KMS-11 (cell line): Measurements from ENCODE around the gene NSG2.

ENCODE experiments used
- H2AFZ ChIP-seq: fragments of 200-600 bp; sonication (generic); 2 replicates; pipeline ENCODE4 v1.6.1; 2016; ENCODE audit warnings: antibody characterized with exemption, mixed run types, low read depth
- H3K27ac ChIP-seq: fragments of 200-600 bp; sonication (generic); 2 replicates; pipeline ENCODE4 v1.6.1; 2016; ENCODE audit warnings: mild to moderate bottlenecking, mixed run types
- H3K27me3 ChIP-seq: fragments of 200-600 bp; sonication (generic); 2 replicates; pipeline ENCODE4 v1.6.1; 2017; ENCODE audit warnings: mild to moderate bottlenecking, low read depth, mixed run types, moderate library complexity; ENCODE audit not compliant: insufficient read depth
- H3K36me3 ChIP-seq: fragments of 200-600 bp; sonication (generic); 2 replicates; pipeline ENCODE4 v1.6.1; 2017; ENCODE audit warnings: mild to moderate bottlenecking, mixed run types; ENCODE audit not compliant: insufficient read depth
- H3K4me1 ChIP-seq: fragments of 200-600 bp; sonication (generic); 2 replicates; pipeline ENCODE4 v1.6.1; 2016; ENCODE audit warnings: mild to moderate bottlenecking, low read depth, mixed run types; ENCODE audit not compliant: poor library complexity, severe bottlenecking
- H3K4me2 ChIP-seq: fragments of 200-600 bp; sonication (generic); 2 replicates; pipeline ENCODE4 v1.7.0; 2016; ENCODE audit warnings: mild to moderate bottlenecking, mixed run types
- H3K4me3 ChIP-seq: fragments of 200-600 bp; sonication (generic); IDR thresholded peaks from 2 replicates; pipeline ENCODE4 v1.6.1; 2017; ENCODE audit warnings: low read depth, low read length, mixed read lengths; ENCODE audit not compliant: insufficient read depth
- H3K79me2 ChIP-seq: fragments of 200-600 bp; sonication (generic); 2 replicates; pipeline ENCODE4 v1.6.1; 2016; ENCODE audit warnings: low read depth, mixed run types; ENCODE audit not compliant: insufficient read depth
- H3K9ac ChIP-seq: fragments of 200-600 bp; sonication (generic); 2 replicates; pipeline ENCODE4 v1.6.1; 2016; ENCODE audit warnings: mild to moderate bottlenecking, mixed run types
- H4K20me1 ChIP-seq: fragments of 200-600 bp; sonication (generic); 2 replicates; pipeline ENCODE4 v1.6.1; 2016; ENCODE audit warnings: mild to moderate bottlenecking, mixed run types; ENCODE audit not compliant: insufficient read depth
- CTCF ChIP-seq: fragments of 200-600 bp; sonication (generic); conservative IDR thresholded peaks from 2 replicates; pipeline ENCODE4 v1.6.1; 2017; ENCODE audit warnings: low read depth, mild to moderate bottlenecking, antibody characterized with exemption, low read length, moderate library complexity, mixed read lengths

The NSG2 gene

GRCh38 chr5:174044466-174045254, 846 bp upstream of the NSG2 start:
- Histone ChIP-seq H3K9ac (no peak overlapping the region), H3K36me3 (no peaks in the 10 kb centered on the region), H4K20me1 (no peaks in the 10 kb centered on the region), H3K27ac (no peak overlapping the region), H3K4me3 (no peak overlapping the region), H3K79me2 (no peaks in the 10 kb centered on the region), H2AFZ (no peak overlapping the region), H3K4me1 (no peaks in the 10 kb centered on the region), H3K4me2 (no peak overlapping the region), H3K27me3 (no peaks in the 10 kb centered on the region)
- TF ChIP-seq CTCF: no peak

GRCh38 chr5:174046558-174046957, 1.1 kb downstream of the NSG2 start:
- no peaks in the 10 kb centered on the region for H3K27me3 ChIP-seq
- H3K4me1 ChIP-seq: no peaks in the 10 kb centered on the region
- no peak overlapping the region for H3K9ac ChIP-seq
- H3K27ac ChIP-seq: no peak overlapping the region
- no peak for TF ChIP-seq CTCF
- H3K36me3 ChIP-seq: no peaks in the 10 kb centered on the region
- H4K20me1 ChIP-seq: no peaks in the 10 kb centered on the region
- no peak overlapping the region for H3K4me2 ChIP-seq
- no peak overlapping the region for H2AFZ ChIP-seq
- H3K79me2 ChIP-seq: no peaks in the 10 kb centered on the region
- no peak overlapping the region for H3K4me3 ChIP-seq

GRCh38 chr5:174047472-174048099, 2.1 kb downstream of the NSG2 start:
- H3K4me3 ChIP-seq: no peak overlapping the region

GRCh38 chr5:174052636-174053035, 7.1 kb downstream of the NSG2 start:
- TF ChIP-seq CTCF: no peak
- Histone ChIP-seq H3K4me2 (no peak overlapping the region), H3K4me1 (peaks cover 1% of the 10 kb centered on the region), H3K9ac (no peak overlapping the region), H3K27ac (no peak overlapping the region), H3K36me3 (no peaks in the 10 kb centered on the region), H3K4me3 (no peak overlapping the region), H3K27me3 (no peaks in the 10 kb centered on the region), H3K79me2 (no peaks in the 10 kb centered on the region), H4K20me1 (no peaks in the 10 kb centered on the region), H2AFZ (no peak overlapping the region)

More at GRCh38 chr5:174047472-174048099, 2.1 kb downstream of the NSG2 start:
- TF ChIP-seq CTCF: no peak
- Histone ChIP-seq H2AFZ (no peak overlapping the region), H3K4me1 (no peaks in the 10 kb centered on the region), H3K4me2 (no peak overlapping the region), H3K79me2 (no peaks in the 10 kb centered on the region), H3K9ac (no peak overlapping the region), H3K27me3 (no peaks in the 10 kb centered on the region), H4K20me1 (no peaks in the 10 kb centered on the region), H3K36me3 (no peaks in the 10 kb centered on the region), H3K27ac (no peak overlapping the region)
